GM19467 (cell line): ENCODE data around the gene ADD1.

Experiments used
- ATAC-seq: cut with Tn5 transposase; IDR thresholded peaks from one replicate; pipeline ENCODE4 v1.9.1; 2021; ENCODE audit warnings: mild to moderate bottlenecking, moderate library complexity; ENCODE audit not compliant: unreplicated experiment

The ADD1 gene

DNA sequence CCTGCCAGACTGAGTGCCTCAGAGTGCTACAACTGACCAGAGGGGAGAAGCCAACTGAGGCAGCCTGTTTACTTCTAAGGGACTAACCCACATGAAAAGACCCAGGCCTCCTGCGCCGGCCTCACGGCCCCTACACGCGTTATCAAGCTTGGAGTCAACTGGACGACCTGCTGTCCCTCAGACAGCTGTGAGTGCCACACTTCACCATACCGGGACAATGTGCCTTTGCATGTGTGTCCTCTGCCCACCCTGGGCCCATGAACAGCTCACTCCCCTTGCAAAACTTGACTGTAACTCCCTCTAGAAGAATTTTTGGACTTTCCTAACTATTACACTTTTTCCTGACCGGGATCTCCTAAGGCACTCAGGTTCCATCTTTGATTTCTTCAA is 117.8 kb downstream of the ADD1 start:
- no peak for ATAC-seq

DNA sequence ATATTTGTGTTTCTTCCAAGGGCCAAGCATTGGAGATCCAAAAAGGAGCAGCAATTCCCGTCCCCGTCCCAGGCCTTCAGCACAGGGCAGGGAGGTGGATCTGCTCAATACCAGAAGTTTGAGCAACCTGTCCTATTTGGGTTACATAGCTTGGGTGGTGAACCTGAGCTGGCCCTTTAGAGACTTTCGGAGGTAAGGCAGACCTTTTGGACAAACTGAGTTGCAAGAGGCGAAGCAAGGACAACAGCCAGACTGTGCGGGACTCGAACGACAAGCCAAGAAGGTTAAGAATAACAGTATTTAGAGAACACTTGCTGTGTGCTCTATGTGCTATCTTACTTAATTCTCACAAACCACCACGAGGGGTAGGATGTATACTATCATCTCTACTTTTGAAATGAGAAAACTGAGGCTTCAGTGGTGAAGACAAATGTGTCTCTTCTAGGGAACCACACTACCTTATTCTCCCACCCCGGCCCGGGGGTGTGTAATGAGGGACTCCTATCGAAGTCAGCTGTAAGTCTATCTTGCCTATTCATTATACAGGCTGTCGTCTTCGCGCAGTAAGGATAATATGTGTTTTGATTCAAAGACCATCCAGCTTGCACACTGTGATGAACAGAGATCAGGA is 118.3 kb downstream of the ADD1 start:
- no peak for ATAC-seq

DNA sequence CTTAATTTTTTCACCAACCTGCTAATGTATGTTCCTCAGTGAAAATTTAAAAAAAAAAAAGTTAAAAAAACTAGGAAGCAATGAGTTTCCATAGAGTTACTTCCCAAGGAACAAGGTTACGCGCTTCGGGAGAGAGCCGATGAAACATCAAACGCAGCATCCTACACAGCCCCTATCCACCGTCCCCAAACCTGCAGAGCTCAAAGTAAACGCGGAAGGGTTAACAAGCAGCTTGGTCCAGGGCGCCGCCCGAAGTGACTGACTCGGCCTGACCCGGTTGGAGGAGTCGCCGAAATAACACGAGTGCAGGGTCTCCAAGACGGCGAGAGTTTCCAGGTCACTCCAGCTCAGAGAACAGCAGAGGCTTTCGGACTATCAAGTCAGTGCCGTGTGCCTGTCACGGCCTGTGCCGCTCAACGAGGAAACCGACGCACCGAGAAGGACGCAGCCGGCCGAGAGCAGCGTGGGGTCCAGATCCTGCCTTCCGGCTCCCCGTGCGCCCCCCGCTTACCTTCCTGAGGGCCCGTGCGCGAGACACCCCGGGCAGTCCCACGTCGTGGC is 119.0 kb downstream of the ADD1 start:
- peak; percentile 24 for ATAC-seq

DNA sequence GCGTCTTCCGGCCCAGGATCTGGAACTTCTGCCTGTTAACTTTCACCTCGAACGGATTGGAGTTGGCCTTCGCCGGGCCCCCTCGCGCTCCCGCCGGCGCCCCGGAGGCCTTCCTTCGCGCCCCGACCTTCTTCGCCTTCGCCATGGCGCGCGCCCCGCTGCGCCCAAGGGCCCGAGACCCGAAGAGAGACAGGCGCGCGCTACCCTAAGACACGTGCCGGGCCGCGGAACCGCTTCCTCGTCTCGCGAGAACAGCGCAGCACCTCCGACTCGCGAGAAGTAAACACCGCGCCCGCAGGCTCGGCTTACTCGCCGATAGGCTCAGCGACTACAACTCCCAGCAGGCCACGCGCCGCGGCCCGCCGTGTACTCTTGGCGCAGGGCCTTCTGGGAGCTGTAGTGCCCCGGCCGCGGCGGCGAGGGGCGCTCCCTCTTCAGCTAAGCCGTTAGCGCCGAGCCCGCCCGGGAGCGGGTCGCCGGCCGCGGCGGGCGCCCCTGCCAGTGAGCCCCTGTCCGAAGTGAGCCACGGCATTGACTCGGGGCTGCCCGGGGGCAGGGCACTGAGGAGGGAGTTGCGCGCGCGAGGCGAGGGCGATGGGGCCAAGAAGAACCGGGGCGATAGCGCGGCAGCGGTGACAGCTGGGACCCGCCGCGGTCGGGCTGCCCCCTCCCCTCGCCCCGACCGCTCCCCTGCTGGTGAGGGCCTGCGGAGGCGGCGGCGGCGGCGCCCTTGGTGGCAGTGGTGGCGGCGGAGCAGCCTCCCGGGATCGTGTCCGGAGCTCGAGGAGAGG is 119.7 kb downstream of the ADD1 start, which contains the start of the genes GRK4 and NOP14:
Gene GRK4, plus strand, starts transcription at position 397 of the 791 bp plus-strand sequence. CDS start 500 bp downstream, outside the sequence.
Gene NOP14, minus strand, starts transcription at position 232 of the 791 bp plus-strand sequence. Its CDS starts 87 bp downstream, at position 145.
- ATAC-seq = peak; percentile 88

DNA sequence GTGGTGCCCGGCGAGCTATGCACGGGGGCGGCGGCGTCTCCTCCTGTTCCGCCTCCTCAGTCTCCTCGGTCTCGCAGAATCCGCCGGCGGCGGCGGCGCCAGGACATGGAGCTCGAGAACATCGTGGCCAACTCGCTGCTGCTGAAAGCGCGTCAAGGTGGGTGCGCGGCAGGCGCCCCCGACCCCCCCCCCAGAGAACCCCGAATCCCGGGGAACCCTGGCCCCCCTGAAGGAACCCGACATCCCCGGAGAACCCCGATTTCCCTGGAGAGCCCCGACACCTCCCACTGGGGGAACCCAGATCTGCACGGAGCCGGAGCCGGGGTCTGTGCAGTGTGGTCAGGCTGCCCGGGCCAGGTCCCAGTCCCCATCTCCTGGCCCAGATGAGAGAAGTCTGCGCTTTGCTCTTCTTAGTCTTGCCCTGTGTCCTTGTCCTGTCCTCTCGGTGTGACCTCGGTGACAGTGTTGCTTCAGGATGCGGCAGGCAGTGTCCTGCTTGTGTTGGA is 120.4 kb downstream of the ADD1 start:
- peak; percentile 6 for ATAC-seq

DNA sequence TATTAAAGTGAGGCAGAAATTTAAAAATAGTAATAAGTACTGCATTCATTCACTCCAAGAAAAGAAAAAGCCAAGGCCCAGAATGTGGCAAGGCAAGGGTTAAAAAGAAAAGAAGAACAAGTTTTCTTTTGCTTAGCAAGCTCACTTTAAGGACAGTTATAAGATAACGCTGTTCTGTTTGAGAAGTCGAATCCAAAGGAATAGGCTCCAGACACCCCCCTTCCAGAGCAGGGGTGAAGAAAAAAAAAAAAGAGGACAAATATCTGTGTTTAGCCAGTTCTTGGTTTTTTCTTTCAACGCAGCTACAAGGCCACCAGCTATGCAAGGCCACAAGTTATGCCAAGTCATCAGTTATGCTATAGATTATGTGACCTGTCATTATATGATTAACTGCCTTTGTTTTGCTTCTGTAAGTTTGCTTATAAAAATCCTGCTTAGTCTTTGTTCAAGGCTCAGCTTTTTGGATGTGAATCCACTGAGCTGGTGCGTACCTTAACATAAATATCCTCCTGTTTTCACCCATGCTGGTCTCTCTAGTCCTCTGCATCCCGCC is 121.1 kb downstream of the ADD1 start:
- ATAC-seq = no peak

DNA sequence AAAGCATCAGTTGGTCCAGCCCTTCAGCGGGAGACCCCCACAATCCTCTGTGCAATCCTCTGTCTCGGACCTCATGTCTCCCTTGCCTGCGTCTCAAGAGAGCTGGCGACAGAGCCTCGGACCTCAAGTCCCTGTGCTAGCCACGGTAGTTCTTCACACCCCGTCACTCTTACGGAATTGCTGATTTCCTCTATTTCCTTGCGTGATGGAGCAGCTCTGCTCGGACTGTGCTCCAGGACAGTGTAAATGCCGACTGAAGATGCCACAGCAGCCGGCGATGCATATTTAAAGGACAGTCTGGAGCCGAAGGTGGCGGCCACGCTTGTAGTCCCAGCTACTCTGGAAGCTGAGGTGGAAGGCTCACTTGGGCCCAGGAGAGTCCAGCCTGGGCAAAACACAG is 121.6 kb downstream of the ADD1 start:
- no peak for ATAC-seq

DNA sequence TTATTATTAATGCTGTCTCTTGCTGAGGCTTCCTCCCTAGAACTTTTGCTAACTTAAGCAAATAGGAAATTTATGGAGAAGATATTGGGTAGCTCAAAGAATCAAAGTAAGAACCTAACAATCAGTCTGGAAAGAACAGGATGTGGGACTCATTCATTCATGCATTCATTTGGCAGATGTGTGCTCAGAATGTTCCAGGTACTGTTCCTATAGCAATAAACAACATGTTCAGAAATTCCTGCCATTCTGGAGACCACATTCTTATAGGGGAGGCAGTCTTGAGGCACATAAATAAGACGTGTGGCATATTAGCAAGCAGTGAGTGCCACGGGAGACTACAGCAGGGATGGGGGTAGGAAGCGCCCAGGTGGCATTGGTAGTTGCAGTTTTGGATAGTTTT is 124.7 kb downstream of the ADD1 start:
- ATAC-seq = no peak

DNA sequence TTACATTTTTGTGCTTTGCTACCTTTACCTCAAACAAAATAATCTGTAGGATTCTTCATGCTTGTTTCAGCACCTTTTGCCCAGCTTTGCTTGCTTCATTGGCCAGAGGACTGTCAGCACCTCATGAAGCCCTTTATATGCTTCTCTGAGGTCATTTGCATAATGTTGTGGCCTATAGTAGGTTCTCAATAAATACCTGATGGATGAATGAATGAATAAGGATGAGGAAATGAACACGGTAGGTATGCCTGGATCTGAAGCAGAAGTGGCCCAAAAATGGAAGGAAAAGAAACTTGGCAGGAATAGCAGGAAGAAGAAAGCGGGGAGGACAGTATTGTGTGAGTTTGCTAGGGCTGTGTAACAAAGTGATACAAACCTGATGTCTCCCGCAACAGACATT is 127.6 kb downstream of the ADD1 start:
- ATAC-seq = no peak

DNA sequence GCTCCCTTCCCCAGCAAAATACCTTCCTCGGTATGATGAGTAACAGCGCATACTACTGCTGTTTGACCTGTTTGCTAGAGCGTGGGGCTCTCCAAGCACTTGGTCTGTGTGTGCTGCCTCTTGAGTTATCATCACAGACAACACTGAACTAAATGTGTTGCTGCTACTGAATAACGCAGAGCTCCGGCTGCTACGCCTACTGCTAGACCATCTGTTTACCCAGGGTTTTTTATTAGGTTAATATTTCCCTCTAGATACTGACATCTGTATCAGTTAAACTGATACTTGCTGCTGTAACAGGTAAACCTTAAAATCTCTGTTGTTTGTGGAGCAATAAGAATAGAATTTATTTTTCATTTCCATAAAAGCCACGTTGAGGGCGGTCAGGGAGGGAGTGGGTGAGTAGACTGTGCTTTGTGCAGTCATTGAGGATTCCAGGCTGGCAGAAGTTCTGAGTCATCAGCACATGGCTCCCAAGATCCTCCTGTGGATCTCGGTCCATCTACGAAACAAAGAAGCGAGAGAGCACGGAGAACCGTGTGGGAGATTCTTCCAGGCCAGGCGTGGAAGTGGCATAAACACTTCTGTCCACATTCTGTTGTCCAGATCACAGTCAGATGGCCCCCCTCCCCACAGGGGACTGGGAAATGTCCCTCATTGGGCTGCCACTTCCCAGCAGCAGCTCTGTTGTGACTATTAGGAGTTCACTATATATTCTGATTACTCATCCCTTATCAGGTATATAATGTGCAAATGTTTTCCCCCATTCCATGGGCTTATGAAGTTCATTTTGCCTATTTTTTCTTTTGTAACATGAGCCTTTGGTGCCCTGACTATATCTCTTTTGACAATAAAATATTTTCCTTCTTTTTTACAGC is 133.8 kb downstream of the ADD1 start:
- ATAC-seq = no peak
